Stimulated activated CD4-positive, alpha-beta T cell treated with anti-CD3 and anti-CD28 coated beads, Interleukin-15, amount 100 ng/mL, for 48 hours (primary cell): ENCODE data around the gene LRFN5.
"Not testable (repeated sequence)": the region's sequence is repeated elsewhere in the genome, so short reads cannot be mapped to it uniquely, and the experiment has no call there.

Experiments
- DNase-seq, 2 donors: peaks; one replicate each; pipeline ENCODE4 v3.0.0-alpha.2; 2020; ENCODE audit warnings: low read depth in 2 of 2

Gene LRFN5

DNA sequence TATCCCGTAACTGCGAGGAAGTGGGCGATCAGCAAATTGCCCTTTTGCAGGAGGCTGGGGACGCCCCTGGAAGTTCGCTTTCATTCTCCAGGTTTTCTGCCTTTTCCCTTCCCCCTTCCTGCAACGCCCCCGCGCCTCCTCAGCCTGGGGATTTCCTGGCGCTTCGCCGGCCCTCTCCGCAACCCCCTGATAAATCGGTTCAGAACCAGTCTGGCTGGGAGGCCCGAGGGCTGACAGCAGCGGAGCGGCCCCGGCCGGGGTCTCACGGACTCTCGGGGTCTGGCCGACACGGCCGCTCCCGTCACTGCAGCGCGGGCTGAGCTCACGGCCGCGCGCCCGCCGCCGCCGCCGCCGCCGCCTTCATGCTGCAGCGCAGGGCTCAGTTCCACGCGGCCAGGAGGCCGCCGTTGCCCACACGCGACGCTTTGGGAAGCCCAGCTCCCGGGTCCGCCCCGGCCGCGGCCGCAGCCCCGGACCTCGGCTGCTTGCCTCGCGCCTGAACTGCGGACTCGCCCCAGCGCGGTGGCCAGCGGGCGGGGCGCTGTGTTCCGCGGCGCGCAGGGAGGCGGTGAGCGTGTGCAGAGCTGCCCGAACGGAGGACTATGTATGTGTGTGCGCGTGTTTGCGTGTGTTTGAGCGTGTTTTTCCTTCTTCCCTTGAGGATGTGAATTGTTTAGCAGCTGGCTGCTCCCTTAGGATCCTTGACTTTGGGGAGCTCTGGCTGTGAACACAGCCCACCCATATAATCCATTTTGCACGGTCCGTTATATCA lies at the start of gene LRFN5:
Gene LRFN5, plus strand, starts transcription at position 345 of the 772 bp plus-strand sequence.
- DNase-seq = no peak

DNA sequence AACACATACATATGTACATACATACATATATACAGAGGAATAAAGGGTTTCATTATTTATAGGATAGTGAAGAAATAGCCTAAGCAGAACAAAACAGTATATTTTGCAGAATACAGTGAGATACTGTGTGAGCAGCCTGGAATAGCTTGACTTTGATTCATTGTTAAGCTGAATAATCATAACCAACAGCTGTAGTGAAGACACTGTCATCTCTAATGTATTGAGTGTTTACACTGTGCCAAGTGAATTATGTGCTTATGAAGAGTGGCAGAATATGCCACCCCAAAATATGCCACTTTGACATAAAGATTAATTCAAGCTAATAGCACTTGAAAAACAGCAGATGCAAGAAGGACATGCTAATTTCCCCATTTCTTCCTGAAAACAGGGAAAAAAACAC lies 48.2 kb upstream of the LRFN5 start:
- DNase-seq = no peak

DNA sequence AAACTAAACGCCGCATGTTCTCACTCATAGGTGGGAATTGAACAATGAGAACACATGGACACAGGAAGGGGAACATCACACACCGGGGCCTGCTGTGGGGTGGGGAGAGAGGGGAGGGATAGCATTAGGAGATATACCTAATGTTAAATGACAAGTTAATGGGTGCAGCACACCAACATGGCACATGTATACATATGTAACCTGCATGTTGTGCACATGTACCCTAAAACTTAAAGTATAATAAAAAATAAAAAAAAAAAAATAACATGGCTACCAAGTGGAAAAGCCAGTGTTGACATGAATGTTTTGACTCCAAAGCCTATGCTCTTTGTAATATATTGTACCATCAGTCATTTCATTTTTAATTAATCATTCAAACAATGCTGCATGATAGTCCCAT lies 39.8 kb upstream of the LRFN5 start:
- not testable (repeated sequence) for DNase-seq

DNA sequence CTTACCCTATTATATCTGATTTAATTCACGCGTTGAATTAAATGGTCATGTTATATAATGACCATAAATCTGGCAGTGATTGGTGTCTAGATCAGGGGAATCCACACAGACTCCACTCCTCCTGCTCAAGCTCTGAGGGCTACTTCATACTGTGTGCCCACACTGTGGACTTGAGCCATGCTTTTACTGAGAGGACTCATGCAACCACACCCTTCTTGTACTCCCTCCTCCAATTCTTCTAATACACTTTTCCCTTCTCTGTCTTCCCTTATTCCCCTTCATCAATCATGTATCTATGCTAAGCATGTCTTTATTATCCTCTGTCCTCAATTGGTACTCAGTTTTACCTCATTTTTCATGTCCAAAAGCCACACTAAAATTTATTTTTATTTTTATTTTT lies 37.7 kb upstream of the LRFN5 start:
- DNase-seq = no peak

DNA sequence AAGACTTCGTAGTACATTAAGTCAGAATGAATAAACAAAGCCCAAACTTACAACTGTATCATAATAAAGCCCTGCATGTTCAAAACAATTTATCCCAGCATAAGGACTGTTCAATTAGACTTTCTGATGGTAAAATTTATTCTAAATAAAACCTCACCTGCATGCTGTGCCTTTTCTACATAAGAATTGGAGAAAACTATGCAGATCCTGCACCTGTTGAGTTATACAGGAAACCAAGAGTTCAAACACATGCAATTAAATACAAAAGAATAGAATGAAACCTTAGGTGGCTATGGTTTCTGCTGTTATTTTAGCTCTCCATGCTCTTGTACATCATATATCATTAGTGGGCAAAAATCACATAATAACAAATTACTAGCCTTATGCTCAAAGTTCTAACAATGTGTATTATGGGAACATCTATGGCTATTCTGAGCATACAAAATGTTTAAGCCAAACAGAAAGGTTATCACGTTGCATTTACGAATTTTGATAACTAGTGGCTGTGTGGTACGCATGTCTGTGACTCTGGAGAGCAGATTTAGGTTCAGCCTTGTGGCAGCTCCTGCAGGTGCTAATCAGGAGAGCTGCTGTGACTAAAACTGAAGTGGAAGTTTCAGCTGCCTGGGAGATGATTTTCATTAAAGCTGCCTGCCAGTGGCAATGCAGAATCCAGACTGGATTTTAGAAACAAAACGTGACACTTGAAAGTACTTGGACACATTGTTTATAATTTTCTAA lies 36.1 kb upstream of the LRFN5 start:
- DNase-seq = no peak

DNA sequence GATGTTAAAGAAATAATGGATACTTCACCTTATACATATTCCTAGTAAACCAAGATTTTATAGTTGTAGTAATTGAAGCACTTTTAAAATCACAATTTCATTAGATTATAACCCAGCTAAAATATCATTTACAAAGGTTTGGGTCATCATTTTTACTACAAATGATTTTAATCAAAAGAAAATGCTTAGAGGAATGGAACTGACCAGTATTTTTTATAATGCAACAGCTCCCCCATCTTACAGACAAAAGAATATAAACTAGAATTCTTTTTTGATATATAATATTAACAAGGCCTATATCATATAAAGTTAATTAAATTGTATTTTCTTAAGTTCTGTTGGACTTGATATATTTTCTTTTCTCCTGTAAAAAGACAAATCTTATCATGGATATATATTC lies 20.4 kb upstream of the LRFN5 start:
- no peak for DNase-seq

DNA sequence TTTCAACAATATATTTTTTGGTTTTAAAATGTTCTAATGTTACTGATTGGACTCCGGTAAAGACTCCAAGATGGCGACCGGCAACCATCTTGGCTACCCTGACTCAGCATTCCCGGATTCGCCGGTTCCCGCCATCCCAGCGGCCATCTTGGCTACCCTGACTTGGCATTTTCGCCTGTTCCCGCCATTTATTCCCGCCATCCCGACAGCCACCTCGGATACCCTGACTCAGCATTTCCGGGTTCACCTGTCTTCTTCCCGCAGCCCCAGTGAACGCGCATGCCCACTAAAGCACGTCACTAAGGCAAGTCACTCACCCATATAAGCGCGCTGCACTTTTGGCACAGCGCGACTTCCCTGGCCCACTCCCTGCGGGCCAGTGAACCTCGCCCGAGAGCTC lies 9.0 kb upstream of the LRFN5 start:
- DNase-seq = no peak

DNA sequence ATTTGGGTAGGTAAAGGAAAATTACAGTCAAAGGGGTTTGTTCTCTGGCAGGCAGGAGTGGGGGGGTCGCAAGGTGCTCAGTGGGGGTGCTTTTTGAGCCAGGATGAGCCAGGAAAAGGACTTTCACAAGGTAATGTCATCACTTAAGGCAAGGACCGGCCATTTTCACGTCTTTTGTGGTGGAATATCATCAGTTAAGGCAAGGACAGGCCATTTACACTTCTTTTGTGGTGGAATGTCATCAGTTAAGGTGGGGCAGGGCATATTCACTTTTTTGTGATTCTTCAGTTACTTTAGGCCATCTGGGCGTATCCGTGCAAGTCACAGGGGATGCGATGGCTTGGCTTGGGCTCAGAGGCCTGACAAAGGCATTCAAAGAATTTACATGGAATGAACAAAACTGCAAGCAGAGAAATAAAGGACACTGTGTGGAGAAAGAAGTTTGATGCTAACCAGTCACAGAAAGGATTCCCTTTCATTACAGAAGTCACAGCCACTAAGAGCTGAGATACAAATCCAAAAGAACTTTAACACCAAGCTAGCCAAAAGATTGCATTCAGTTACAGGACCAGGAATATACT lies 6.8 kb upstream of the LRFN5 start:
- DNase-seq = not testable (repeated sequence)

DNA sequence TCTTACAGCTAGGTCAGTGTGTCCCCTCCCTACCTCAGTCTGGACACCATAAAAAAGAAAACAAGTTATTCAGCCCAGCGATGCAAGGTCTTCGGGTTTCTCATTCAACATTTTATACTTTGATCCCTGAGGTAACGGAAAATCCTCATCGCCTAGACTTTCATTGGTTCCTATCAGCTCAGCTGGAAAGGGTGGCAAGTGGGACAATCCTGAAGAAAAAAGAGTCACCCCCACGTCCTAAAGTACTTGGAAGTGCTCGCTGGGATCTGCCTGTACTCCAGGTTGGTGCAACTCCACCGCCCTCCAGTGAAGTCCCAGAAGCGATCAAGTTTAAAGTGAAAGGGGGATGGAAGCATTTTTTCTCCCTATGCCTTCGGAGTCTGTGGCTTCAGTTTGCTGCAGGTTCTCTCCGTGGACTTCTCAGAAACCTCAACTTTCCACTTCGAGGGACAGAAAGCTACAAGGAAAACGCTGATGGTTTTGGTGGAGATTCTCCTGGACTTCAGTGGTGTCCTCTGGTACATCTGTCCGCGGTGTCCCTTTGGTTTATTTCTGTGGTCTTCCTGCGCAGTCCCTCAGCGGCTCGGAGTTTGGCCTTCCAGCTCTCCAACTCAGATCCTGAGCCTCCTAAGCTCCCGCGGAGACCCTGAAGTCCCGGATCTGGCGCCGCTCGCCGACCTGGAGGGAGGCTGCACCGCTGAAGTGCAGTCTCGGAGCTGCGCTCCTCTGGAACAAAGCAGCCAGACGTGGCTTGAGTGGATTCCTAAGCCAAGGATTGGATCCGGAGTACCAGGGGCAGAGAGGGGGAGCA lies 1.8 kb upstream of the LRFN5 start:
- no peak for DNase-seq

DNA sequence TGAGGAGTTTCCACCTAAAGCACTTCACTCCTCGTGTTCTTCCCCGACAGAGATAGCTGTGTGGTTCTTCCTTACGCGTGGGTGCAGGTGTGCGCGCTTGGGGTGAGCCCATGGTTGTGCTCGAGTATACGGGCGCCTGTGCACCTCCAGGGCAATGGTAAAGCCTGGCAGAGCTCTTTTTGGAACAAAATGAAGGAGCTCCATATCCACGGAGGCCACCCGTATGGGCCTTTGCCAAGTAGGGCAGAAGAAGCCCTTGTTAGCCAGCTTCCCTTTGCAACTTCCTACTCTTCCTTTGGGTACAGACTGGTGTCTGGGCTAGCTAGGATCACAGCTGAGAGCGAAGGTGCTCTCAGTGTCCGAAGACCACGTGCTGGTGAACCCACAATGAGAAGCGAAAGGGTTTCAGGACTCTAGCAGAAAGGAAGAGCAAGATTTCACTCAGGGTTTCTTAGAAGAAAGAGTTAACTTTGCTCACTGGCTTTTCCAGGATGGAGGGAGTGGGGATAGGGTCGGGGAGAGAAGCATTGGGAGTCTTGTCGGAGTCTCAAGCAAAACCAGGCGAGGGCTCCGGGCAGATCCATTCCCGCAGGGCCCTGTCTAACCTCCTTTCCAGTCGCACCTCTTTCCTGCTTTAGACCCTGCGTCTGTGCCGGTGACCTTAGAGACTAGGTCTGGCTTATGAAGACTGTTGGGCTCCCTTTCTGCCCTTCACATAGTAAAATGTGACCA lies 960 bp upstream of the LRFN5 start:
- no peak for DNase-seq

DNA sequence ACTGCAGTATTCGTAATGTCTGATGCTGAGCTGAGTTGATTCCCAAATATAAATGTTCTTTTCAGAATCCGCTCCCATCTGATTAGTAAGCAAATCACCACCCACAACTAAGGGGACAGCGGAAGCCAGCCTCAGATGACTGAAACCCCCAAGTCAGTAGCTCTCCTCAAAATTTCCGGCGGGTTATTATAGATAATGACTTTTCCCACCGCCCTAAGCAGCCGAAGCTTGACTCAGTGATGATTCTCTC lies 469 bp upstream of the LRFN5 start:
- DNase-seq = no peak

DNA sequence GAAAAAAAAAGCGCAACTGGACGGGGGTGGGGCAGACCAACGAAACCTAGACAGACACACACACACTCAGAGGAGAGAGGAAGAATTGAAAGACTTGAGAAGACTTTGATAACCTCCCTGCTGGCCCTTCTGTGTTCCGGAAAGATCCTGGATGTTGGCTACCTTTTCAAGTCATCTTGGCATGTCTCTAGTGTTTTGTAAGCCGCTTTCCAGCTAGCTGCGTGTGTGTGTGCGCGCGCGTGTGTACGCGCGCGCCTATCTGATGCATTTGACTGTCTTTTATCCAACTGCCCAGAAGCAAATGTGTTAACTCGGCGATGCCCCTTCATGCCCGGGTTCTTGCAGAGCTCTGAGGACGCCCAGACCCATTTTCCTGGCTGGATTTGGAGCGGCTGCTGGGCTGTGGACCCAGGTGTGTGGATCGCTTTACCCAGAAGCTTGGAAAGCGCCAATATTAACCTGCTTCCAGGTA lies 664 bp downstream of the LRFN5 start:
- no peak for DNase-seq

DNA sequence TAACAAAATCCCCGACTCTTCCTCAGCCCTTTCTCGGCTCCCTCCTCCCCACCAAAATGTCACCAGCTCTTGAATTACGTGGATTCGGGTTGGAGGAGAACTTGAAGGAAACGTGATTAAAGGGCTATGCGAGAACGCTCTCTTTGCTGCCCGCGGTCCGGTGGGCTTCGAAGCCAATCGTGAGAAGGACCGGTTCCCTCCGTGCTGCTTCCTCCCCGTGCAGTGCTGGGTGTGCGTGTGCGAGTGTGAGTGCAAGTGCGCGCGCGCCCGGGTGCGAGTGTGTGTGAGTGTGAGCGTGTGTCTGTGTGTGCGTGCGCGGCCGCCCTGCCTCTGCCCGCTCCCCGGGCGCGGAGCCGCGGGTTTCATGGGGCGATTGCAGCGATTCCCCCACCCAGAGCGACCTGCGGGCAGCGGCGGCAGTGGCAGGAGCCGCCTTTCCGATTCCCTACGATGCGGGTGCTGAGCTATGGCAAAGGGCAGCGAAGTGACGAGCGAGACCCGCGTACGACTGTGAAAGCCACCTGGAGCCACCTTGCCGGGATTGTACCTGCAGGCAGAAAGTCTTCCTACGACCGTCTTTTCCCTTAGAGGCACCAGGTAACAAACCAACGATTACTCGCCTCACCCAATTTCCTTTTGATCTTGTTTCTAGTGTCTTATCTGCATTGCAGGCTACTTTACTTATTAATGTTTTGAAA lies 1.4 kb downstream of the LRFN5 start:
- DNase-seq = no peak

DNA sequence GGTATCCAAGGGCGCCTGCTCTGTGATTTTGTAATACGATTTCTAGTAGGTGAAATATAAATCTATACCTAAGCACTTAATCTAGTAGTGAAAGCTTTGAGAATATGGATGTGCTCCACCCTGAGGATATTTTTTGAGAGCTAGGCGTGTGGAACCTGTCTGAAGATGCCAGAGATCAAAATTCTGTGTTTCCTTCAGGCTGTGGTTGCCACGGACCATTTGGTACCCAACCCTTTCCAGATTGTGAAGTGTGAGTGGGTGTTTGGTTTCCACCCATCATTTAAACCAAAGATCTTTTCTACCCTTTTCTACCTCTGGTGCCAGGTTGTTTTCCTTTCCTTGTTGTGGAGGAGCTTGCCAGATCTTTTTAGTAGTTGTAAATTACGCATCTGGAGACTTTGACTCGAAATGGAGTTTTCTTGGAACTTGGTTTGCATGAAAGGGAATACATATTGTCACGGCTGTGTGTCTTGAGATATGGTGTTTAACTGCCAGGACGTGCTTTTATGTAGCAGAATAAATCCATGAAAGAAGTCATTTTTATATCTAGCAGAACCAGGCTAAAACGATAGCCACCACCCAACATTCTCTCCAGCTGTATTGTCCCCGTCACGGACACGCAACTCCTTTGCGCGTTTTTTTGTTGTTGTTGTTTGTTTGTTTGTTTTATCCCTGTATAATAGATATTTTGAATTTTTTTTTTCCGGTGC lies 2.2 kb downstream of the LRFN5 start:
- no peak for DNase-seq

DNA sequence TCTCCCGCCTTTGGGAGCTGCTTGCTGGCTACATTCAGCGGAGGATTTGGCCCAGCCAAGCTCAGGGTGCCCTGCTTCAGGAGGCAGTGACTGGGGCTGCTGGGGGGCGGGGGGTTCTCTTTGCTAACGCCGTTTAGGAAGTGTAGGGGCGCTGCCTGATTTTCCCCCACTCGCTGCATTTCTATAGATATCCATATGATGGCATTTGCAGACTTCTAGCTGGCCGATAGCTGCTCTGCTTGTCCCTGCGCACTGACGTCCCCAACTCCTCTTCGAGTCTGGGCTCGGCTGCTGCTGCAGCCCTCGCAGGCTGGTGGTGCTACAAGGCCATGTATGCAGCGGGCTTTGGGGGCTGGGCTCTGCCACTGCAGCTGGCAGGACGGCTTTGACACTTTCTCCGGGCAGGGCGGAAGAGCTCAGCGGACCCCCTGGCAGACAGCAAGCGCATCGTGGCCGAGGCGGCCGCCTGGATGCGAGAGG lies 3.1 kb downstream of the LRFN5 start:
- DNase-seq = no peak

DNA sequence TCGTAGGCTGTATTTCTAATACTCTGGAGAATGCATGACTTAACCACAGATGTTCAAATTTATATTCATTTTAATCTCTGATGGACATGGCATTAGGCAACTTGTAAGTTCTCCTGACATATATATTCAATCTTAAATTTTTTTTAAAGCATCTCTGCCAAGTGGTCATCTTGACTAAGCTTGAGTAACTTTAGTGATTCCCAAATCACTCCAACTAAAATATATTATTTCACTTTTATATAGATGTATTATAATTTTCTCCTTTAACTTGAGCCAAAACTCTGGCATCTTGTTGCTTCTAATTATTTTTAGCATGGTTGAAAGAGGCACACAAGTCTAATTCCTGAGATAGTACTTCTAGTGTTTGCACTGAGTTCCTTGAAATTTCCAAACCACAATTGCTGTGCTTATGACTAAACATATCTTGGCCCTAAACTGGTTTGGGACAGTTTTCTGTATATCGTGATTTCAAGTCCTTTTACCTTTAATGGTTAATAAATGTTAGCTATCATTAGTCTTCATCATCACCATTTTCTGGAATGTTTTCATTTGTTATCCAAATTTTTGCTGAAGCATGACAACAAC lies 8.4 kb downstream of the LRFN5 start:
- no peak for DNase-seq

DNA sequence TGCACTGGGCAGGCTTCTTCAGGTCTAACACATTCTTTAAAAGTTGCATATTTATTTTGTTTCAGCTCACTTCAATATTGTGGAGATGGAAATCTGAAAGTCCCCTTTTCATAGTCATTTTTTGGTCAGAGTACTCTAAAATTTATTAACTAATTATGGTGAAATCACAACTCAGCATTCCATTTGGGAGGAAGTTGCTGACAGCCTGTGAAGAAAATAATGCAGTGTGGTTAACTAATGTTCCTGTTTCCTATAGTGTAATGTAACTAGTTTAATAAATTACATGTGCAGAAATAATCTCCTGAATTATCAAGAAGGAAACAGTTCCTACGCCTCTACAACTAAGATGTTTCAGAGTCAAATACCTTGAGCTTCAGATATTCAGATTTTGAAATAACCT lies 17.1 kb downstream of the LRFN5 start:
- no peak for DNase-seq

DNA sequence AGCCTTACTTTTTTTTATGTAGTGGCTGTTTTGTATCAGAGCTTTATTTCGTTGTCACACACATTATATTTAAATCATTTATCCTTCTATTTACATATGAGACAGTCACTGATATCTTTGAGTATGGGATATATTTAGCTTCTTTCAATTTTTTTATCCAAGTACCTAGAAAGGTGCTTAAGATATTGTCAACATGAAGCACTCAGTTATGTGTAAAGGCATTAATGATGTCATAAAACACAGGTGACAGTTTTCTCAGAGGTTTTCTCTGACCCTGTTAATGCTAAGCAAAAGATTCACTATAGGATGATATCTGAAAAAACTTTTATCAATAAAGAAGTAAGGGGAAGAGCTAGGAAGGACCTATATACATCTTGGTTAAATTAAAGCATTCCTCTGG lies 23.2 kb downstream of the LRFN5 start:
- DNase-seq = no peak

DNA sequence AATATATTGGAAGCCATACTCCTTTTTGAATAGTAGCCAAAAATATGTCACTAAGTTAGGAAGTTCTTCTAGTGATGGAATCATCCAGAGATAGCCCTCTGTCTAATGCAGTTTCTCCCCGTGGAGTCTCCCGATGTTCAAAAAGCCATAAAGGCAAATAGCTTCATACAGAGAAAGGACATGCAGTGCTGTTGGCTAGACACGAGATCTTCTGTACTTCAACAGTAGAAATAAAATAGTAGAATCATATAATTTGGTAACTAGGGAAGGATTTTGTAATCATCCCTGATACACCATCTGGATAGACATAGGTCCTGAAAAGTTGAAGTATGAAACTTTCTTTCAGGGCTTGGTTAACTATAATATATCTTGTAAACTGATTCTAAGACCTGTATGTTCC lies 27.6 kb downstream of the LRFN5 start:
- no peak for DNase-seq
